ENCODE results near the gene COA7. TPM values are rescaled to one million over a fixed set of nuclear protein-coding genes. Genes with fewer than 3 reads are reported as not detected.

The COA7 gene
- total RNA-seq, 1 experiment from 2014 or later: 13.0 TPM

DNA sequence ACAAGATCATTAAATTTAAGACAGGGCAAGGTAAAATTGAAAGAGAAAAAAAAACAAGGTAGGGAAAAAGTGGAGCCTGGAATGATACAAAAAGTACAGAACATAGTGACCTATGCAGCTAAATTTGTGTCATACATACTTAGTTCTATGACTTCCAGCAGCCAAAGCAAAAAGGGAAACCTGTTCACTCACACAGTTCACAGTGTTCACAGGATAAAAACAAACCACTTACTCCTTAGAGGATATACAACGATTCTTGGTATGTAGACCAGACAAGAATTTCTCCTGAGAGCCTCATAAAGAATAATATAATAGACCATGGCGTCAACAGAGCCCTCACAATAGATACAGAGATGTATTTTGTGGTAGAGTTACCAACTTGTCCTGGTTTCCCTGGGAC is 27.5 kb downstream of the COA7 start:
- intact Hi-C loops (cut with micrococcal nuclease): no loop called here

DNA sequence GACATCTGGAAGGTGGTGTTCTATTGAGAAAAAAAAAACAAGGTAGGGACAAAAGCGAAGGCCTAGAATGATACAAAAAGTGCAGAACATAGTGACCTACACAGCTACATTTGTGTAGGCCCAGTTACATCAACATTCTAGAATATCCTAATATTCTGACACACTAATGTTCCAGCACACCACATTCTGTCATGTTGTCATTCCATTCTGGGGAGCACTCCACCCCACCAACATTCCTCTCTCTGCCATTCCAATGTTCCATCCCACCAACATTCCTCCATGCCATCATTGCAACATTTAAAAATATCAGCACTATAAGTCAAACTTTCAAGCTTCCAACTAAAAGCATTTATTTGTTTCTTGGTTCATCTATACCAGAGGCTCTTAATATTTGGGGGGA is 28.5 kb downstream of the COA7 start:
- ATAC-seq: no peak
- Histone ChIP-seq H3K4me1 (ENCODE audit: insufficient read depth, low read length) (peaks cover 21% of the 10 kb centered on the region), H3K9me2 (replicated peaks; ENCODE audit: low read length) (no peaks in the 10 kb centered on the region), H3K4me3 (ENCODE audit: low read length) (no peak overlapping the region), H3K9ac (ENCODE audit: low read length) (no peak overlapping the region), H3K79me2 (ENCODE audit: low read length) (no peaks in the 10 kb centered on the region), H3K27me3 (ENCODE audit: low read length) (no peaks in the 10 kb centered on the region), H3K27ac (ENCODE audit: low read length) (no peak overlapping the region), H3F3A (ENCODE audit: low read length, unreplicated experiment) (no peaks in the 10 kb centered on the region), H3K4me2 (ENCODE audit: low read length) (no peak overlapping the region), H4K20me1 (ENCODE audit: low read length) (no peaks in the 10 kb centered on the region), H3K36me3 (ENCODE audit: low read depth, low read length) (no peaks in the 10 kb centered on the region), H3K9me3 (ENCODE audit: low read length) (no peaks in the 10 kb centered on the region), H2AFZ (ENCODE audit: low read length) (no peak overlapping the region)
- DNase-seq: no peak
- intact Hi-C loops (cut with micrococcal nuclease): no loop called here
- ChIA-PET POLR2A (ENCODE audit: unreplicated experiment) (no interaction called here), CTCF (no interaction called here)
- no peak for TF ChIP-seq EZH2 (IDR thresholded peaks at IDR 0.05; ENCODE audit: low read length, unreplicated experiment)
- no TSS peak for BruUV-seq (replicated peaks)

More for the DNA sequence above, 27.5 kb downstream of the COA7 start:
- no peak overlapping the region for H3K9ac ChIP-seq (ENCODE audit: low read length)
- no peaks in the 10 kb centered on the region for H3K9me3 ChIP-seq (ENCODE audit: low read length)
- no peak overlapping the region for H2AFZ ChIP-seq (ENCODE audit: low read length)
- no peaks in the 10 kb centered on the region for H3K36me3 ChIP-seq (ENCODE audit: low read depth, low read length)
- H3K27ac ChIP-seq (ENCODE audit: low read length): no peak overlapping the region
- H3K4me3 ChIP-seq (ENCODE audit: low read length): no peak overlapping the region
- H3K4me1 ChIP-seq (ENCODE audit: insufficient read depth, low read length): peaks cover 27% of the 10 kb centered on the region
- no peaks in the 10 kb centered on the region for H3K9me2 ChIP-seq (replicated peaks; ENCODE audit: low read length)
- ATAC-seq (no peak), DNase-seq (no peak)
- no peak for TF ChIP-seq EZH2phosphoT487 (IDR thresholded peaks at IDR 0.05; ENCODE audit: borderline replicate concordance, low read length)
- TF ChIP-seq, protein P1, sequence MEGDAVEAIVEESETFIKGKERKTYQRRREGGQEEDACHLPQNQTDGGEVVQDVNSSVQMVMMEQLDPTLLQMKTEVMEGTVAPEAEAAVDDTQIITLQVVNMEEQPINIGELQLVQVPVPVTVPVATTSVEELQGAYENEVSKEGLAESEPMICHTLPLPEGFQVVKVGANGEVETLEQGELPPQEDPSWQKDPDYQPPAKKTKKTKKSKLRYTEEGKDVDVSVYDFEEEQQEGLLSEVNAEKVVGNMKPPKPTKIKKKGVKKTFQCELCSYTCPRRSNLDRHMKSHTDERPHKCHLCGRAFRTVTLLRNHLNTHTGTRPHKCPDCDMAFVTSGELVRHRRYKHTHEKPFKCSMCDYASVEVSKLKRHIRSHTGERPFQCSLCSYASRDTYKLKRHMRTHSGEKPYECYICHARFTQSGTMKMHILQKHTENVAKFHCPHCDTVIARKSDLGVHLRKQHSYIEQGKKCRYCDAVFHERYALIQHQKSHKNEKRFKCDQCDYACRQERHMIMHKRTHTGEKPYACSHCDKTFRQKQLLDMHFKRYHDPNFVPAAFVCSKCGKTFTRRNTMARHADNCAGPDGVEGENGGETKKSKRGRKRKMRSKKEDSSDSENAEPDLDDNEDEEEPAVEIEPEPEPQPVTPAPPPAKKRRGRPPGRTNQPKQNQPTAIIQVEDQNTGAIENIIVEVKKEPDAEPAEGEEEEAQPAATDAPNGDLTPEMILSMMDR (conservative IDR thresholded peaks at IDR 0.05; ENCODE audit: low read depth, low read length): no peak
- TF ChIP-seq EZH2 (IDR thresholded peaks at IDR 0.05; ENCODE audit: low read length, unreplicated experiment): no peak
- no peak overlapping the region for H3K4me2 ChIP-seq (ENCODE audit: low read length)
- no peaks in the 10 kb centered on the region for H3K79me2 ChIP-seq (ENCODE audit: low read length)
- ChIA-PET CTCF (no interaction called here), POLR2A (ENCODE audit: unreplicated experiment) (no interaction called here)
- H4K20me1 ChIP-seq (ENCODE audit: low read length): no peaks in the 10 kb centered on the region
- H3K27me3 ChIP-seq (ENCODE audit: low read length): no peaks in the 10 kb centered on the region
- no TSS peak for BruUV-seq (replicated peaks)
- no peaks in the 10 kb centered on the region for H3F3A ChIP-seq (ENCODE audit: low read length, unreplicated experiment)

GRCh38 chr1:52668711-52669110 is 29.4 kb downstream of the COA7 start:
- Histone ChIP-seq H3K4me1 (ENCODE audit: insufficient read depth, low read length) (peaks cover 14% of the 10 kb centered on the region), H3K9ac (ENCODE audit: low read length) (no peak overlapping the region), H3K27ac (ENCODE audit: low read length) (no peak overlapping the region), H3K79me2 (ENCODE audit: low read length) (no peaks in the 10 kb centered on the region), H3F3A (ENCODE audit: low read length, unreplicated experiment) (no peaks in the 10 kb centered on the region), H3K27me3 (ENCODE audit: low read length) (no peaks in the 10 kb centered on the region), H2AFZ (ENCODE audit: low read length) (no peak overlapping the region), H3K9me2 (replicated peaks; ENCODE audit: low read length) (no peaks in the 10 kb centered on the region), H4K20me1 (ENCODE audit: low read length) (no peaks in the 10 kb centered on the region), H3K36me3 (ENCODE audit: low read depth, low read length) (no peaks in the 10 kb centered on the region), H3K4me3 (ENCODE audit: low read length) (no peak overlapping the region), H3K9me3 (ENCODE audit: low read length) (no peaks in the 10 kb centered on the region), H3K4me2 (ENCODE audit: low read length) (peak overlapping the region; percentile 32)
- peak; percentile 82 for ATAC-seq
- BruUV-seq (replicated peaks): no TSS peak
- DNase-seq: peak; percentile 81
- CTCF ChIA-PET: no interaction called here
- intact Hi-C loops (cut with micrococcal nuclease): no loop called here
- TF ChIP-seq, protein P1 (conservative IDR thresholded peaks at IDR 0.05; ENCODE audit: low read depth, low read length): no peak
- TF ChIP-seq EZH2phosphoT487 (IDR thresholded peaks at IDR 0.05; ENCODE audit: borderline replicate concordance, low read length): no peak
- no peak for TF ChIP-seq EZH2 (IDR thresholded peaks at IDR 0.05; ENCODE audit: low read length, unreplicated experiment)
- POLR2A ChIA-PET (ENCODE audit: unreplicated experiment): no interaction called here
